Peyer's patch (tissue), 4 donors: ENCODE results near the gene HNRNPU.

Experiments
- POLR2A ChIP-seq, 2 donors: fragments of 450-650 bp; IDR thresholded peaks; one replicate each; pipeline ENCODE4 v1.5.1; 2017; ENCODE audit warnings: antibody characterized with exemption in 2 of 2, mild to moderate bottlenecking in 2 of 2, moderate library complexity in 2 of 2
- TF ChIP-seq, protein P1 (sequence below), 6 experiments: fragments of 450-650 bp in 4 of 6; fragments of 200-600 bp in 2 of 6; sonication (generic) in 1 of 6; IDR thresholded peaks; one replicate each; pipeline ENCODE4 v1.5.1; 2017 to 2019; ENCODE audit warnings: antibody characterized with exemption in 6 of 6, mild to moderate bottlenecking in 3 of 6, moderate library complexity in 1 of 6

DNA sequence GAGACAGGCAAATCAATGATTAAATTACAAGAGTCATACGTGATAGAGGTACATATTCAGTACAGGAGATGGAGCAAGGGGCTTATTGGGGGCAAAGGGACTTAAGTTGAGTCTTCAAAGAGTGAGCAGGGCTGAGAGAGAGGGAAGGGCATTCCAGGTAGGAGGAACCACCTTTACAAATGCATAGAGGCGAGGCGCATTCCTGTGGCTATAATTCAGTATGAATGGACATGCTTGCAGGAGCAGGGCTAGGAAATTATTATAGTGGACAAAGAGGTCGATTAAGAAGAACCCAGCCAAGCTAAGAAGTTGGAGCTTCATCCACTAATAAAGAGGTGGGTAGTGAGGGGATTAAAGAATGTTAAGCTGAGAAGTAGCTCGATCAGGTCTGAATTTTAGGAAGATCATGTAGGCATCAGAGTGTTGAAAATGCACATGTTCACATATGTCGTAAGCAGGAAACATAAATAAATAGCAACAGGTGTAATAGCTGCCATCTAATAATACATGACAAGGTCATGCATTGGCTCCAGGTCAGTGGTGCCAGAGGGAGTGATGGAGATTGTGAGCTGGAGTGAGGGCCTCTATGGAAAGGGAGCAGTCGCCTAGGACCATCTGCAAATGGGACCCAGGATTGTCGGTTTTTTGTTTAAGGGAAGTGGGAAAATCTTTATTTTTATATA lies 12.0 kb upstream of the HNRNPU start:
- TF ChIP-seq, protein P1, sequence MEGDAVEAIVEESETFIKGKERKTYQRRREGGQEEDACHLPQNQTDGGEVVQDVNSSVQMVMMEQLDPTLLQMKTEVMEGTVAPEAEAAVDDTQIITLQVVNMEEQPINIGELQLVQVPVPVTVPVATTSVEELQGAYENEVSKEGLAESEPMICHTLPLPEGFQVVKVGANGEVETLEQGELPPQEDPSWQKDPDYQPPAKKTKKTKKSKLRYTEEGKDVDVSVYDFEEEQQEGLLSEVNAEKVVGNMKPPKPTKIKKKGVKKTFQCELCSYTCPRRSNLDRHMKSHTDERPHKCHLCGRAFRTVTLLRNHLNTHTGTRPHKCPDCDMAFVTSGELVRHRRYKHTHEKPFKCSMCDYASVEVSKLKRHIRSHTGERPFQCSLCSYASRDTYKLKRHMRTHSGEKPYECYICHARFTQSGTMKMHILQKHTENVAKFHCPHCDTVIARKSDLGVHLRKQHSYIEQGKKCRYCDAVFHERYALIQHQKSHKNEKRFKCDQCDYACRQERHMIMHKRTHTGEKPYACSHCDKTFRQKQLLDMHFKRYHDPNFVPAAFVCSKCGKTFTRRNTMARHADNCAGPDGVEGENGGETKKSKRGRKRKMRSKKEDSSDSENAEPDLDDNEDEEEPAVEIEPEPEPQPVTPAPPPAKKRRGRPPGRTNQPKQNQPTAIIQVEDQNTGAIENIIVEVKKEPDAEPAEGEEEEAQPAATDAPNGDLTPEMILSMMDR (IDR thresholded peaks at IDR 0.05): no peak
- no peak for TF ChIP-seq POLR2A (IDR thresholded peaks at IDR 0.05)
